RWPE2 (cell line): ENCODE results near the gene SLC8A2.
"Not testable (repeated sequence)": the region's sequence is repeated elsewhere in the genome, so short reads cannot be mapped to it uniquely, and the experiment has no call there.

ENCODE experiments used
- ATAC-seq: fragments of 200-7000 bp; cut with Tn5 transposase; 3 replicates; pipeline ENCODE4 v1.9.1; 2021; ENCODE audit warnings: low read depth
- DNase-seq: peaks from one replicate; pipeline ENCODE4 v3.0.0-alpha.2; 2020; ENCODE audit warnings: low spot score
- H3K27ac ChIP-seq: fragments of 450-650 bp; 2 replicates; pipeline ENCODE4 v1.5.1; 2017; ENCODE audit warnings: mild to moderate bottlenecking; ENCODE audit not compliant: poor library complexity, severe bottlenecking
- H3K27me3 ChIP-seq: fragments of 250-450 bp; sonication (Bioruptor Pico); 2 replicates; pipeline ENCODE4 v1.5.1; 2021; ENCODE audit warnings: mild to moderate bottlenecking, moderate library complexity; ENCODE audit not compliant: insufficient read depth, poor library complexity, severe bottlenecking
- H3K36me3 ChIP-seq: fragments of 250-450 bp; sonication (Bioruptor Pico); 2 replicates; pipeline ENCODE4 v1.5.1; 2020; ENCODE audit warnings: low read depth, mild to moderate bottlenecking, moderate library complexity
- H3K4me1 ChIP-seq: fragments of 250-450 bp; sonication (Bioruptor Pico); 2 replicates; pipeline ENCODE4 v1.5.1; 2021; ENCODE audit warnings: mild to moderate bottlenecking, moderate library complexity; ENCODE audit not compliant: insufficient read depth, poor library complexity, severe bottlenecking
- H3K4me3 ChIP-seq: fragments of 250-450 bp; sonication (Bioruptor Pico); 2 replicates; pipeline ENCODE4 v1.5.1; 2021; ENCODE audit warnings: mild to moderate bottlenecking, moderate library complexity; ENCODE audit not compliant: severe bottlenecking
- H3K9me3 ChIP-seq: fragments of 250-450 bp; sonication (Bioruptor Pico); 2 replicates; pipeline ENCODE4 v1.5.1; 2021; ENCODE audit warnings: mild to moderate bottlenecking, moderate library complexity; ENCODE audit not compliant: severe bottlenecking
- TF ChIP-seq, protein P1 (sequence below): fragments of 450-650 bp; IDR thresholded peaks from one replicate; pipeline ENCODE4 v1.5.1; 2017; ENCODE audit warnings: mild to moderate bottlenecking, moderate library complexity; ENCODE audit not compliant: poor library complexity, severe bottlenecking

SLC8A2 gene

DNA sequence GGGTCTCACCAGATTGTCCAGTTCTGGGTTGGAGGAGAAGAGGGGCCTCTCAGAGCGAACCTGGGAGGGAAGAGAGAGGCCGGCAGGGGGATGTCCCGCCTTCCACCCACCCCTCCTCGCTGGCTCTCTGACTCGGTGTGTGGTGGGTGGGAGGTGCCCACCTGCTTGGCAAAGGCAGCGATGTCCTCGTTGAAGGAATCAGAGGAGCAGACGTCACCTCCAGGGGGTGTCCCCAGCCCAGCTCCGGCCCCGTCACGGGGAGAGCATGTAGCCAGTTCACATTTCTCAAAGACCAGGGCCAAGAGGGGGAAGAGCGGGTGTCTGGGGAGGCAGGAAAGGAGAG, 55.1 kb downstream of the SLC8A2 start:
- no peak overlapping the region for H3K4me3 ChIP-seq
- no peak for ATAC-seq
- DNase-seq: no peak
- peaks cover 22% of the 10 kb centered on the region for H3K27me3 ChIP-seq
- no peaks in the 10 kb centered on the region for H3K9me3 ChIP-seq
- peaks cover 4% of the 10 kb centered on the region for H3K4me1 ChIP-seq
- H3K36me3 ChIP-seq: no peaks in the 10 kb centered on the region
- H3K27ac ChIP-seq: no peak overlapping the region
- TF ChIP-seq, protein P1, sequence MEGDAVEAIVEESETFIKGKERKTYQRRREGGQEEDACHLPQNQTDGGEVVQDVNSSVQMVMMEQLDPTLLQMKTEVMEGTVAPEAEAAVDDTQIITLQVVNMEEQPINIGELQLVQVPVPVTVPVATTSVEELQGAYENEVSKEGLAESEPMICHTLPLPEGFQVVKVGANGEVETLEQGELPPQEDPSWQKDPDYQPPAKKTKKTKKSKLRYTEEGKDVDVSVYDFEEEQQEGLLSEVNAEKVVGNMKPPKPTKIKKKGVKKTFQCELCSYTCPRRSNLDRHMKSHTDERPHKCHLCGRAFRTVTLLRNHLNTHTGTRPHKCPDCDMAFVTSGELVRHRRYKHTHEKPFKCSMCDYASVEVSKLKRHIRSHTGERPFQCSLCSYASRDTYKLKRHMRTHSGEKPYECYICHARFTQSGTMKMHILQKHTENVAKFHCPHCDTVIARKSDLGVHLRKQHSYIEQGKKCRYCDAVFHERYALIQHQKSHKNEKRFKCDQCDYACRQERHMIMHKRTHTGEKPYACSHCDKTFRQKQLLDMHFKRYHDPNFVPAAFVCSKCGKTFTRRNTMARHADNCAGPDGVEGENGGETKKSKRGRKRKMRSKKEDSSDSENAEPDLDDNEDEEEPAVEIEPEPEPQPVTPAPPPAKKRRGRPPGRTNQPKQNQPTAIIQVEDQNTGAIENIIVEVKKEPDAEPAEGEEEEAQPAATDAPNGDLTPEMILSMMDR: no peak

DNA sequence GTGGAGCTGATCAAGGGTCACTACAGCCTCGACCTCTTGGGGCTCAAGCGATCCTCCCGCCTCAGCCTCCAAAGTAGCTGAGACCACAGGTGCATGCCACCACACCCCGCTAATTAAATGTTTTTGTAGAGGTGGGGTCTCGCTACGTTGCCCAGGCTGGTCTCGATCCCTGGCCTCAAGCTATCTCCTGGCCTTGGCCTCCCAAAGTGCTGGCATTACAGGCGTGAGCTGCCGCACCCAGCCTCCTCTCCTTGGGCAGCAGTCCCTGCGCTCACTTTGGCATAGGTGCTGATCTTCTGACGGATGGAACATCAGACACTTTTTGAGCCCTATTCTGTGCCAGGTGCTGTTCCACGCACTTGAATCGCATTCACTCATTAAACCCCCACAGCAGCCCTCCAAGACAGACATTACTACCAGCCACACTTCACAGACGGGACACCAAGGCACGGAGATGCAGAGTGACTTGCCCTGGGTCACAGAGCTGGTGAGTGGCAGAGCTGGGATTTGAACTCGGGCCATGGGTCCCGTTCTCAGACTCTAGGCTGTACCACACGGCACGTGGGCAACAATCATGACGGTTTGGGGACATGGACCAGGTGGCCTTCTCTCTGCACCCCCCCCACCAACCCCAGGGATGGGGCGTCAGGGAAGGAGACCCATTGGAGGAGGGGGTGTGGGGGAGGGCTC, 55.6 kb downstream of the SLC8A2 start:
- TF ChIP-seq, protein P1: no peak
- Histone ChIP-seq H3K4me1 (peaks cover 4% of the 10 kb centered on the region), H3K27me3 (peaks cover 17% of the 10 kb centered on the region), H3K4me3 (no peak overlapping the region), H3K27ac (no peak overlapping the region), H3K36me3 (no peaks in the 10 kb centered on the region), H3K9me3 (no peaks in the 10 kb centered on the region)
- ATAC-seq (no peak), DNase-seq (no peak)

DNA sequence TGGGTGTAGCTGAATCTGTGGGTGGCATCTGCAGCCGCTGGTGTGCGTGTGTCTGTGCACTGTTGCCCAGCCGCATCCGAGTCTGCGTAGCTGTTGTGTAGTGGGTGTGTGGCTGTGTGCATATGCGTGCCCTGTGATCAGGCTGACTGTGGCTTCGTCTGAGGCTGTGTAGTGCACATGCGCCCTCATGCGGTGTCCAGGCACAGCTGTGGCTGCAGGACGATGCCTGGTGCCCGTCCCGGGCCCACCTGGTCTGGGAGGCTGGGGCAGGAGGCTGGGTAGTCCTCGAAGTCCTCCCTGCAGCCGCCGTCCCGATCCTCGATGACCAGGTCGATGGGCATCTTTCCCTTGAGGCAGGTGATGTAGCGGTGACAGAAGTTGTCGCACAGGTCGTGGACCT, 57.2 kb downstream of the SLC8A2 start:
- Histone ChIP-seq H3K36me3 (no peaks in the 10 kb centered on the region), H3K4me1 (peaks cover 4% of the 10 kb centered on the region), H3K9me3 (no peaks in the 10 kb centered on the region), H3K27me3 (peaks cover 1% of the 10 kb centered on the region), H3K4me3 (no peak overlapping the region), H3K27ac (no peak overlapping the region)
- ATAC-seq (peak; percentile 22; the same call in 1 of the 3 replicates), DNase-seq (no peak)
- TF ChIP-seq, protein P1: peak; percentile 20

DNA sequence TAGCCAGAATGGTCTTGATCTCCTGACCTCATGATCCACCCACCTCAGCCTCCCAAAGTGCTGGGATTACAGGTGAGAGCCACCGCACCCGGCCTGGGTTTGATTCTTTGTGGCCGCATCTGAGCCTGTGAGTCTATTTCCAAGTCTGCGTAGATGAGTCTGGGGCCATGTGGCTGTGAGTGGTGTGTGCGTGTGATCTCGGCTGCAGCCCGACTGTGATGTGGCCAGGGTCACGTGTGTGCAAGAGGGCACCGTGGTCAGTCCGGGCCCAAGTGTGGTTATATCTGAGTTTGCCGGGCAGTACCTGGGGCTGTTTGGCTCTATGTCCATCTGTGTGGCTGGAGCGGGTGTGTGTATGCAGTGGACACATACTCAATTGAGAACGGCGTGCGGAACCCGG, 57.8 kb downstream of the SLC8A2 start:
- DNase-seq: no peak
- no peak for ATAC-seq
- Histone ChIP-seq H3K4me1 (peaks cover 4% of the 10 kb centered on the region), H3K36me3 (no peaks in the 10 kb centered on the region), H3K27ac (no peak overlapping the region), H3K4me3 (no peak overlapping the region), H3K27me3 (no peaks in the 10 kb centered on the region), H3K9me3 (no peaks in the 10 kb centered on the region)
- TF ChIP-seq, protein P1: no peak

DNA sequence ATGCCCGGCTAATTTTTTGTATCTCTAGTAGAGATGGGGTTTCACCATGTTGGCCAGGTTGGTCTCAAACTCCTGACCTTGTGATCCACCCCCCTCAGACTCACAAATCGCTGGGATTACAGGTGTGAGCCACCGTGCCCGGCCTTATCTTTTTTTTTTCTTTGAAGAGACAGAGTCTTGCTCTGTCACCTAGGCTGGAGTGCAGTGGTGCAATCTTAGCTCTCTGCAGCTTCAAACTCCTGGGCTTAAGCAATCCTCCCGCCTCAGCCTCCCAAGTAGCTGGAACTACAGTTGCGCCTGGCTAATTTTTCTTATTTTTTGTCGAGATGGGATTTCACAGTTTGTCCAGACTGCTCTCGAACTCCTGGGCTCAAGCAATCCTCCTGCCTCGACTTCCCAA, 60.0 kb downstream of the SLC8A2 start:
- not testable (repeated sequence) for H3K27ac ChIP-seq, H3K27me3 ChIP-seq, H3K9me3 ChIP-seq, ATAC-seq, H3K4me1 ChIP-seq, H3K36me3 ChIP-seq, H3K4me3 ChIP-seq, DNase-seq
